SK-N-MC (cell line): ENCODE results near the gene HES4.

ENCODE experiments used
- EZH2 ChIP-seq: fragments of 200-600 bp; sonication (generic); IDR thresholded peaks from one replicate; pipeline ENCODE4 v1.6.1; 2017; ENCODE audit warnings: antibody characterized with exemption
- FOXP2 ChIP-seq: optimal IDR thresholded peaks from 2 replicates; pipeline ENCODE3; 2011; ENCODE audit warnings: mild to moderate bottlenecking, moderate library complexity; ENCODE audit not compliant: insufficient read depth; ENCODE audit errors: extremely low read length, control extremely low read depth
- POLR2AphosphoS5 ChIP-seq: IDR thresholded peaks from 2 replicates; pipeline ENCODE4 v1.6.1; 2012; ENCODE audit warnings: mild to moderate bottlenecking, low read depth, low read length, borderline replicate concordance

GRCh38 chr1:1023700-1024099 lies 23.8 kb upstream of the HES4 start:
- TF ChIP-seq EZH2 (no peak), POLR2AphosphoS5 (no peak), FOXP2 (no peak)
